TTC549 (cell line): Measurements from ENCODE around the gene FAM83B.
"Not testable (repeated sequence)": the region's sequence is repeated elsewhere in the genome, so short reads cannot be mapped to it uniquely, and the experiment has no call there.

Source experiments
- FAIRE-seq: peaks from 2 replicates; lab custom pipeline; 2012; peaks lifted over from hg19 to GRCh38; lab: Jason Lieb, UNC

FAM83B gene

DNA sequence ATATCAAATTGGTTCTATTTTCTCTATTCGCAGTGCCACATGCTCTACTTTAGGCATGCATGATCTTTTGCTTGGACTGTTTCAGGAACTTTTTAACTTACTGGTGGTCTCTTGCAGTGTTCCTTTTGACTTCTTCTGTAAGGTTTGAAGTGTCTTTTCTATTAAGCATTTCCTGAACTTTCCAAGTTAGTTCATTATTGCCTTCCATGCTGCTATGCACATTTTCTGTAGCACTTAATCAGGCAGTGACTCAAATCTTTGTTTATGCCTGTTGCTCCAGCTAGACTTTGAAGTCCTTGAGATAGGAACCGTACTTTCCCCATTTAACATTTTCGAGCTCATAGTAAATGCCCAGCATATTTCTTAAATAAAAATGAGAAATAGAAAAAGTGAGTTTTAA lies 52.2 kb downstream of the FAM83B start:
- no peak for FAIRE-seq

- no peak for FAIRE-seq
These were observed 52.9 kb downstream of the FAM83B start for GRCh38 chr6:54899442-54899841.

DNA sequence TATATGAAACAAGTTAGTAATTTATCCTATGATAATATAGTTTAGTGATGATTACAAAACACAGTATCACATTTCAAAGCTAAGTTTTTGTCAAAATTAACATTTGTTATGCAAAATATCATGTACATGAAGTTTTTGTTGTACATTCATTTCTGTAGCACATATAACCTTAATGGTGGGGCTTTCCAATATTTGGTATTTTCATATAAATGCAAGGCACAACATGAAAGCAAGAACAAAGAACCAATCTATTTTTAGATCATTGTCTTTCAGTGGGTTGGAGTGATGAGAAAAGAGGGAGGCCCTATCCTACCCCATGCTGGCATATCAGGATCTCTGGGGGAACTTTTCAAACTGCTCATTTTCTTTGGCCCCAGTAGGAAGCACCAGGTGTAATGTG lies 53.4 kb downstream of the FAM83B start:
- no peak for FAIRE-seq

DNA sequence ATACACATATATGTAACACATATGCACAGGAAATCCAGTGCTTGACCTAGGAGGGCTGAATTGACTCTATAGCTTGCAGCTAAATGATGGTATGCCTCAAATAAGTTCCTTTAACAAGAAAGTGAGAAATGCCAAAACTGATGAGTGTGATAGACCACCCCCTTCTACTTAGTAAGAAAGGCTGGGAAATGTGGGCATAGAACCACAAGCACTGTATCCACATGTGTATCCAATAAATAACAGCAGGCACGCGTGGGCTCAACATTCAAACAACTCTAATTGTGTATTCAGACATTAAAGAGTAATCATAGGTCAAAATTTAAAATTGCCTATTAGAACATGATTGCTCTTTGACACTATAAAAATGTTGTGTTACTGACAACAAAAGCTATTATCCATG lies 54.1 kb downstream of the FAM83B start:
- no peak for FAIRE-seq

- no peak for FAIRE-seq
These were observed 57.3 kb downstream of the FAM83B start for GRCh38 chr6:54903884-54904283.

GRCh38 chr6:54907355-54907754 lies 60.8 kb downstream of the FAM83B start:
- FAIRE-seq, result no peak

GRCh38 chr6:54909184-54909583 lies 62.6 kb downstream of the FAM83B start:
- FAIRE-seq, result no peak

GRCh38 chr6:54910431-54910884 lies 63.9 kb downstream of the FAM83B start:
- FAIRE-seq, result no peak

DNA sequence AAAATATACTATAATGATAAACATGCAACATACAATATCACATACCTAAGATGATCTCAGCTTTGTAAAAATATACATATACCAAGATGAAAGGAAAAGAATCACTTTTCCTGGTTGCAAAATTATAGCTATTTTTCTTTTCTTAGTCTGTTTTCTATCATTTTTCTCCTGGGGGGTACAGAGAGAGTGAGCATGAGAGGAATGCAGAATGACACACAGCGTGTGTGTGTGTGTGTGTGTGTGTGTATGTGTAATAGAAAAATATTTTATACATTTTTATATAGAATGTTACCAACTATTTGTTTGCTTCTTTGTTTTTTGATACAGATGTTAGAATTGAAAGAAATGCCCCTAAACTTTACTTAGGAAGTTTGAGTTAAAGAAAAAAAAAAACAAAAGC lies 64.3 kb downstream of the FAM83B start:
- FAIRE-seq, result no peak

- no peak for FAIRE-seq
These were observed 66.6 kb downstream of the FAM83B start for GRCh38 chr6:54913211-54913610.

DNA sequence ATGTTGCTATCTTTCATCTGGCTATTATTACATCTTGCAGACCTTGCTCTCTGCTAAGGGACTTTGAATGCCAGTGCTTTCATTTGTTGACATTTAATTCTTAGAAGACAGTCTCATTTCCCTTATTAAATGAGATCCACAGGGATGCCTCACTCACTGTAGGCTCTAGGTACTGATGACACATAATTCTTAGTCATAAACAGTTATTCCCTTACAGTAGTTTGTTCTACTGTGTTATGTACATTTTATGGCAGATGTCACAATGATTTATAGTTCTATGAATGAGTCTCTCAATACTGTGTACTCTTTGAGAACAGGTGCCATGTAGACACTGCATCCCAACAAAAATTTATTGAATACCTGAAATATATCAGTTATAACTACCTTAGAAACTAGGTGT lies 70.3 kb downstream of the FAM83B start:
- FAIRE-seq, result no peak

DNA sequence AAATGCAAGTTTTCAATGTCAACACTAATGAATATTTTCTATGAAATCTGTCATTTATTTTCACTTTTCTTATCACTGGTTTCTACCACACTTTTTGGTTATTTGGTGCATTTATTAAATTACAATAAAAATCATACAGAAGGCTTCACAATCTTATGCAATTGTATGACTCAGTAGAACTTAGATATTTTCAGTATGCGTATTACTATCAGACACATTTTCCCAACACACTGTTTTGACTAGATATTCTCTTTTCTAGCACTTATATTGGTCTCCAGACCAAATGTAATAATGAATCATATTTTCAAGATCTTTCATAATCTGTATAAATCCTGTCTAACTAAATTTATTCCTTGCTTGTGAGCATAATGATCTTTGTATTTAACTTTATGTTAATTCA lies 74.1 kb downstream of the FAM83B start:
- FAIRE-seq, result no peak

GRCh38 chr6:54921891-54922290 lies 75.3 kb downstream of the FAM83B start:
- FAIRE-seq, result no peak

DNA sequence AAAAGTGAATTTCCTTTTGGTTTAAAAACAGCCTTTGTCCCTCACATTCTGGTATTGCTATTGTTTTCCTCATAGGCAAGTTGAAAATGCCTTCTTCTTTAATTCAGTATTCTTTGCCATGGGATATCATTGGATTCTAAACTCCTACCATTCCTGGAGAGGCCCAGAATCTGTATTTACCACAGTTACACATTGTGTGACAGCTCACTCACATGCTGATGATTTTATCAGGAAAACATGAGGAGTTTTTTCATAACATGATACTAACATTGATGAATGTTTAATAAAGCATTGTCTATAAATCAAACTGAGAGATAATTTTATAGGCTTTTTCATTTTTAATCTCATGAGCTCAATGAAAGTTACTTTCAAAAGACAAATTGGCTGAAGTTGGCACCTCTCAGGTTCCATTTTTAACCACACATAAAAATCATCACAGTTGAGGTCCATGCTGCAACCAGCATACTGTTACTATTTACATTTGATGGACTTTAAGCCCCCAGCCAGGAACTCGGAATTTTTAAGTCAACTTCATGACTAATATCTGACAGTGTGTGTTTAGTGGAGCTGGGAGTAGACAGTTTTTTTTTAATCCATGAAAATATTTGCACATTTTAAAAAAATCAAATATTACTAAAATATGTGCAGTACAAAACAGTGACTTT lies 82.8 kb downstream of the FAM83B start:
- FAIRE-seq, result no peak

GRCh38 chr6:54932622-54933021 lies 86.1 kb downstream of the FAM83B start:
- FAIRE-seq, result no peak

DNA sequence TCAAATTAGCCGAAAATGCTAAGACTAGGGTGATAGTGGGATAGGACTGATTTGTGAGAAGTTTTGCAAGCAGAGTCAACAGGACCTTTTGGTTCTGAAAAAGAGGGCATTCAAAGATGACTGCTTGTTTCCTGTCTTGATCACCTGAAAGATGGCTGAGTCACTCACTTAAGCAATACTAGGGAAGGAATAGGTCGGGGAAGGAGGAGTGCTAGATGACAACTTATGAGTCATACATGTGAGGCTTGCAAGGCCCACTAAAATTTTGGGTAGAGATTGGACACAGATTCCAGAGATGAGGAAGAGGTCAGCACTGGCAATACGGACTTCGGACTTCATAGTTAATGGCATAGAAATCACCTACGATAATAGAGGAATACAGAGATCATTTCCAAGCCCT lies 89.2 kb downstream of the FAM83B start:
- no peak for FAIRE-seq

GRCh38 chr6:54937371-54937770 lies 90.8 kb downstream of the FAM83B start:
- no peak for FAIRE-seq

- FAIRE-seq, result no peak
These were observed 111.1 kb downstream of the FAM83B start for GRCh38 chr6:54957698-54958097.

GRCh38 chr6:54958446-54958845 lies 111.9 kb downstream of the FAM83B start:
- no peak for FAIRE-seq

DNA sequence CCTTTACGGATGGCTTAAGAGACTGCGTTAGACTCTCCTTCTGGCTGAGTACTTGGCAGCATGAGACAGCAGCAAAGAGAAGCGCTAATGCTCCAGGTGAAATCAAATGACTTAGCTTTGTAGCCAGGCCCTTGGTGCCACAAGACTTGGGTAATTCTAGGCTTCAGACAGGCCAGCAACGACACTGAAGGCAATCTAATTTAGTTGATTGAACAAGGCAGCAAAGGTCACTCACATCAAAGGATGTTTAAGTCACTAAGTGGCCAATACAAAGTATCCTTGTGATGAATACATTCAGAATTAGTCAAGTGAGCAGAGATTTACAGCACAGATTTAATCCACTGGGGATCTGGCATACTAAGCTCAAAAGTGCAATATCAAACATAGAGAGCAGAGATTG lies 113.2 kb downstream of the FAM83B start:
- no peak for FAIRE-seq

DNA sequence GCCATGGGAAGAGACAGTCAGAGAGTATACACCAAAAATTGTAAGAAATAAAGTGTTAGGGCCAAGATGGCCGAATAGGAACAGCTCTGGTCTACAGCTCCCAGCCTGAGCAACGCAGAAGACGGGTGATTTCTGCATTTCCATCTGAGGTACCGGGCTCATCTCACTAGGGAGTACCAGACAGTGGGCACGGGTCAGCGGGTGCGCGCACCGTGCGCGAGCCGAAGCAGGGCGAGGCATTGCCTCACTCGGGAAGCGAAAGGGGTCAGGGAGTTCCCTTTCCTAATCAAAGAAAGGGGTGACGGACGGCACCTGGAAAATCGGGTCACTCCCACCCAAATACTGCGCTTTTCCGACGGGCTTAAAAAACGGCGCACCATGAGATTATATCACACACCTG lies 114.8 kb downstream of the FAM83B start:
- FAIRE-seq, result not testable (repeated sequence)

- FAIRE-seq, result no peak
These were observed 123.8 kb downstream of the FAM83B start for GRCh38 chr6:54970337-54970736.

DNA sequence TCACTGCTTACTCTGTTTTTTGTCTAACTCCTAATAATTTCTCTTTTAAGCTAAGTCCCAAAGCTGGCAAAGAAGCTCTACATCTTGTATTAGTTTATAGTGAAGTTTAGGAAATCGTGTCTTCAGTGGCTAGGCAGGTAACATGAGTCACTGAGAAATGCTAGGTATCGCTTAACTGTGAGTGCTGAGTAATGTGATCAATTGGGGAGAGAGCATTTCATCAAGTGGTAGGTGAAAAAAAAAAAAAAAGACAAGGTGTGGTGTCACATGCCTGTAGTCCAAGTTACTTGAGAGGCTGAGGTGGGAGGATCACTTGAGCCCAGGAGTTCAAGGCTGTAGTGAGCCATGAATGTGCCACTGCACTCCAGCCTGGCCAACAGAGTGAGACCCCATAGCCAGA lies 125.3 kb downstream of the FAM83B start:
- FAIRE-seq, result no peak

- not testable (repeated sequence) for FAIRE-seq
These were observed 132.6 kb downstream of the FAM83B start for GRCh38 chr6:54979161-54979560.
